GM21723 (cell line): ENCODE measurements around the gene TWSG1.
"Not testable (repeated sequence)": the region's sequence is repeated elsewhere in the genome, so short reads cannot be mapped to it uniquely, and the experiment has no call there.

ENCODE experiments used
- ATAC-seq: cut with Tn5 transposase; IDR thresholded peaks from one replicate; pipeline ENCODE4 v1.9.1; 2021; ENCODE audit warnings: mild to moderate bottlenecking, moderate library complexity; ENCODE audit not compliant: unreplicated experiment

The TWSG1 gene

GRCh38 chr18:9450920-9451319 is 116.3 kb downstream of the TWSG1 start:
- ATAC-seq = not testable (repeated sequence)
